Activated T-cell treated with anti-CD3 and anti-CD28 coated beads, Interleukin-2, amount 50 U/mL, for 48 hours (primary cell): ENCODE results near the gene DPM1.

ENCODE experiments used
- DNase-seq, 2 experiments: peaks; one replicate each; pipeline ENCODE4 v3.0.0-alpha.2; 2020

Gene DPM1

GRCh38 chr20:50957798-50958614 lies at the start of gene DPM1:
TSS of gene DPM1 (minus strand) at chr20:50958532. CDS start at chr20:50958523, 9 bp downstream.
- peak; percentile 90 to 91 for DNase-seq

GRCh38 chr20:51005214-51005613 lies 46.9 kb upstream of the DPM1 start:
- no peak for DNase-seq

GRCh38 chr20:51004781-51005180 lies 46.4 kb upstream of the DPM1 start:
- DNase-seq = no peak

- no peak for DNase-seq
Measured at GRCh38 chr20:51004305-51004727, 46.0 kb upstream of the DPM1 start.

GRCh38 chr20:51003753-51004152 lies 45.4 kb upstream of the DPM1 start:
- no peak for DNase-seq

- no peak for DNase-seq
Measured at GRCh38 chr20:51002633-51003032, 44.3 kb upstream of the DPM1 start.

GRCh38 chr20:51001430-51002265 lies 43.3 kb upstream of the DPM1 start:
- peak in 1 of 2 experiments; percentile 28 for DNase-seq

- no peak for DNase-seq
Measured at GRCh38 chr20:50999355-50999754, 41.0 kb upstream of the DPM1 start.

- no peak for DNase-seq
Measured at GRCh38 chr20:50996901-50997865, 38.9 kb upstream of the DPM1 start.

GRCh38 chr20:50995506-50995905 lies 37.2 kb upstream of the DPM1 start:
- DNase-seq = no peak

GRCh38 chr20:50993876-50994275 lies 35.5 kb upstream of the DPM1 start:
- no peak for DNase-seq

GRCh38 chr20:50992733-50993457 lies 34.6 kb upstream of the DPM1 start:
- DNase-seq = peak; percentile 59 to 68

- DNase-seq = no peak
Measured at GRCh38 chr20:50992336-50992732, 34.0 kb upstream of the DPM1 start.

- no peak for DNase-seq
Measured at GRCh38 chr20:50991076-50991475, 32.7 kb upstream of the DPM1 start.

- DNase-seq = peak; percentile 51 to 64
Measured at GRCh38 chr20:50987493-50988210, 29.3 kb upstream of the DPM1 start.

- no peak for DNase-seq
Measured at GRCh38 chr20:50983321-50983720, 25.0 kb upstream of the DPM1 start.

GRCh38 chr20:50982363-50982762 lies 24.0 kb upstream of the DPM1 start:
- DNase-seq = no peak

- no peak for DNase-seq
Measured at GRCh38 chr20:50981714-50982048, 23.3 kb upstream of the DPM1 start.

GRCh38 chr20:50980851-50981713 lies 22.8 kb upstream of the DPM1 start:
- DNase-seq = peak; percentile 78 to 82

- peak; percentile 69 to 72 for DNase-seq
Measured at GRCh38 chr20:50980071-50980681, 21.8 kb upstream of the DPM1 start.
